Smooth muscle cell (in vitro differentiated cells): ENCODE results near the gene ITPR3. TPM values are rescaled to one million over a fixed set of nuclear protein-coding genes. Genes with fewer than 3 reads are reported as not detected.
"Not testable (repeated sequence)": the region's sequence is repeated elsewhere in the genome, so short reads cannot be mapped to it uniquely, and the experiment has no call there.

ENCODE experiments used
- DNase-seq: peaks from one replicate; lab custom pipeline; 2025; ENCODE audit not compliant: unreplicated experiment; lab: John Stamatoyannopoulos, UW
- H2AFZ ChIP-seq: fragments of 200-600 bp; sonication (generic); 2 replicates; pipeline ENCODE4 v1.6.0; 2016; ENCODE audit warnings: antibody characterized with exemption, low read depth, mild to moderate bottlenecking
- H3F3A ChIP-seq: fragments of 200-600 bp; sonication (generic); 2 replicates; pipeline ENCODE4 v1.6.0; 2017; ENCODE audit warnings: antibody characterized with exemption, low read depth
- H3K27ac ChIP-seq: fragments of 200-600 bp; sonication (generic); 2 replicates; pipeline ENCODE4 v1.5.1; 2016; ENCODE audit warnings: low read depth, mild to moderate bottlenecking
- H3K27me3 ChIP-seq: fragments of 200-600 bp; sonication (generic); 2 replicates; pipeline ENCODE4 v1.6.1; 2016; ENCODE audit warnings: low read depth, mild to moderate bottlenecking
- H3K36me3 ChIP-seq: fragments of 200-600 bp; sonication (generic); 2 replicates; pipeline ENCODE4 v1.5.1; 2016; ENCODE audit warnings: low read depth
- H3K4me1 ChIP-seq: fragments of 200-600 bp; sonication (generic); 2 replicates; pipeline ENCODE4 v1.5.1; 2016; ENCODE audit warnings: low read depth
- H3K4me2 ChIP-seq: fragments of 200-600 bp; sonication (generic); 2 replicates; pipeline ENCODE4 v1.6.0; 2016; ENCODE audit warnings: mild to moderate bottlenecking
- H3K4me3 ChIP-seq: fragments of 200-600 bp; sonication (generic); 2 replicates; pipeline ENCODE4 v1.5.1; 2016; ENCODE audit warnings: mild to moderate bottlenecking
- H3K79me2 ChIP-seq: fragments of 200-600 bp; sonication (generic); 2 replicates; pipeline ENCODE4 v1.6.0; 2016; ENCODE audit warnings: low read depth, mild to moderate bottlenecking
- H3K9ac ChIP-seq: fragments of 200-600 bp; sonication (generic); 2 replicates; pipeline ENCODE4 v1.6.0; 2016; ENCODE audit warnings: low read depth
- H3K9me3 ChIP-seq: fragments of 200-600 bp; sonication (generic); replicated peaks from 2 replicates; pipeline ENCODE4 v1.5.1; 2016; ENCODE audit warnings: low read depth
- H4K20me1 ChIP-seq: fragments of 200-600 bp; sonication (generic); 2 replicates; pipeline ENCODE4 v1.6.0; 2016; ENCODE audit warnings: low read depth
- CTCF ChIP-seq: fragments of 200-600 bp; sonication (generic); IDR thresholded peaks from 2 replicates; pipeline ENCODE4 v1.5.1; 2017; ENCODE audit warnings: borderline replicate concordance, mild to moderate bottlenecking, antibody characterized with exemption; ENCODE audit not compliant: insufficient read depth, poor library complexity, severe bottlenecking
- WGBS: methylation state at CpG from one replicate; pipeline ENCODE4 v1.1.7; 2016; ENCODE audit warnings: low lambda C conversion rate; 5-methylcytosine and 5-hydroxymethylcytosine counted together
- polyA plus RNA-seq: library from polyadenylated mRNA; unstranded; fragments of >200 nt; fragmentation: Nextera tagmentation; extraction: Ambion mirVana; gene quantifications from 2 replicates; pipeline ENCODE4 v1.2.1, GENCODE V29; 2016
- total RNA-seq: library from RNA; depleted of rRNA; stranded (reverse); fragments of >200 nt; gene quantifications from 2 replicates; pipeline ENCODE4 v1.2.3, GENCODE V29; 2014

ITPR3 gene
- total and polyA plus RNA-seq, 2 experiments from 2014 or later: 2.0 to 7.4 TPM

GRCh38 chr6:33628401-33628964 is 7.4 kb downstream of the ITPR3 start:
- Histone ChIP-seq H3K36me3 (no peaks in the 10 kb centered on the region), H4K20me1 (no peaks in the 10 kb centered on the region), H3F3A (no peaks in the 10 kb centered on the region), H2AFZ (no peak overlapping the region), H3K9me3 (no peaks in the 10 kb centered on the region), H3K4me1 (peaks cover 5% of the 10 kb centered on the region), H3K79me2 (no peaks in the 10 kb centered on the region), H3K4me2 (no peak overlapping the region), H3K9ac (no peak overlapping the region), H3K27me3 (no peaks in the 10 kb centered on the region), H3K27ac (no peak overlapping the region), H3K4me3 (no peak overlapping the region)
- WGBS: 93% methylated on average over 7 of the region's 7 CpGs
- no peak for DNase-seq
- TF ChIP-seq CTCF: no peak

- Histone ChIP-seq H3K27me3 (peaks cover 7% of the 10 kb centered on the region), H3K4me1 (peaks cover 16% of the 10 kb centered on the region), H4K20me1 (peaks cover 11% of the 10 kb centered on the region), H3F3A (no peaks in the 10 kb centered on the region), H3K79me2 (no peaks in the 10 kb centered on the region), H3K4me3 (no peak overlapping the region), H3K9ac (no peak overlapping the region), H3K36me3 (no peaks in the 10 kb centered on the region), H3K4me2 (no peak overlapping the region), H2AFZ (no peak overlapping the region), H3K9me3 (no peaks in the 10 kb centered on the region), H3K27ac (no peak overlapping the region)
- WGBS: 96% methylated on average over 10 of the region's 10 CpGs
- DNase-seq: no peak
- no peak for TF ChIP-seq CTCF
Measured at GRCh38 chr6:33630014-33630413, 8.9 kb downstream of the ITPR3 start.

DNA sequence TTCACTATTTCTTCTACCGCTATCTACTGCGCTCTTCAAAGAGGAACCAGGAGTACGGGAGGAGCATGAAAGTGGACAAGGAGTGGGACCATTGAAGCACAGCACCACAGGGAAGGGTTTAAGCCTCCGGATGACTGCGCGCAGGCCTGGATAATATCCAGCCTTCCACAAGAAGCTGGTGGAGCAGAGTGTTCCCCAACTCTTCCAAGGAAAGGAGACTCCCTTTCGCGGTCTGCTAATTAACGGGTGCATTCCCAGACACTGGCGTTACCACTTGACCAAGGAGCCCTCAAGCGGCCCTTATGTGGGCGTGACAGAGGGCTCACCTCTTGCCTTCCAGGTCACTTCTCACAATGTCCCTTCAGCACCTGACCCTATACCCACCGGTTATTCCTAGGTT is 10.4 kb downstream of the ITPR3 start:
- not testable (repeated sequence) for DNase-seq, H3K4me3 ChIP-seq, H2AFZ ChIP-seq, H3K27ac ChIP-seq, H3K36me3 ChIP-seq, H3K4me2 ChIP-seq, H3K79me2 ChIP-seq, H3K9ac ChIP-seq, H3F3A ChIP-seq, H3K9me3 ChIP-seq
- 93% methylated on average over 13 of the region's 13 CpGs for WGBS
- peaks cover 18% of the 10 kb centered on the region for H3K4me1 ChIP-seq
- H4K20me1 ChIP-seq: peaks cover 18% of the 10 kb centered on the region
- peaks cover 14% of the 10 kb centered on the region for H3K27me3 ChIP-seq

DNA sequence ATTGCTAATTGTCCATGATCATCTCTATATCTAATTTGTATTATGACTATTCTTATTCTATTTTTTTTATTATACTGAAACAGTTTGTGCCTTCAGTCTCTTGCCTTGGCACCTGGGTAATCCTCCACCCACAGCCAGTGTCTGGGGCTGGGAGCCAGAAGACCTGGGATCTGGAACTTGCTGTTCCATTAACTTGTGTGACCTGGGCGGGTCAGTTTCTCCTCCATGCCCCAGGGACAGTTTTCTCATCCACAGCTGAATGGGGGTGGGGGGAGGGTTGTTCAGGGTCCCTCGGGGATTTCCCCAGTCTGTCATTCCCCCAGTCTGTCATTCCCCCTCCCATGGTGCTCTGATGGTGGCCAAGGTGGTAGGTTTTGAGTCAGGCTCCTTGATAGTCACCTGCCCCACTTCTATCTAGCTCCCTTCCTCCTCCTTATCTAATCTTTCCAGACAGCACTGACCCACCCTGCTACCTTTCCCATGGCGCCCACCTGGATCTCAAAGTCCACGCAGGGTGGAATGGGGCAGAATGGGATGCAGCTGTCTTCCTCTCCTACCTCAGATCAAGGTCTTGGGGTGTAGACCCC is 10.9 kb downstream of the ITPR3 start:
- Histone ChIP-seq H3K9me3 (no peaks in the 10 kb centered on the region), H3F3A (no peaks in the 10 kb centered on the region), H3K4me3 (no peak overlapping the region), H3K9ac (no peak overlapping the region), H3K27ac (no peak overlapping the region), H3K79me2 (no peaks in the 10 kb centered on the region), H4K20me1 (peaks cover 18% of the 10 kb centered on the region), H3K4me2 (no peak overlapping the region), H3K36me3 (no peaks in the 10 kb centered on the region), H2AFZ (no peak overlapping the region), H3K4me1 (peaks cover 18% of the 10 kb centered on the region), H3K27me3 (peaks cover 15% of the 10 kb centered on the region)
- no peak for TF ChIP-seq CTCF
- WGBS: 86% methylated on average over 4 of the region's 4 CpGs
- DNase-seq: no peak
